DOHH2 (cell line): ENCODE data around the gene RBKS.

Source experiments
- H3F3A ChIP-seq: fragments of 200-600 bp; sonication (generic), shearing (Covaris generic); 2 replicates; pipeline ENCODE4 v1.6.0; 2016; ENCODE audit warnings: antibody characterized with exemption, mild to moderate bottlenecking; ENCODE audit not compliant: control insufficient read depth, insufficient read depth
- H3K27ac ChIP-seq: fragments of 200-600 bp; sonication (generic); 2 replicates; pipeline ENCODE4 v1.5.1; 2014; ENCODE audit warnings: low read depth, mild to moderate bottlenecking, low read length, moderate library complexity
- H3K27me3 ChIP-seq: fragments of 200-600 bp; sonication (generic); 2 replicates; pipeline ENCODE4 v1.6.1; 2014; ENCODE audit warnings: mild to moderate bottlenecking, low read length, mixed read lengths; ENCODE audit not compliant: control insufficient read depth
- H3K36me3 ChIP-seq: fragments of 200-600 bp; sonication (generic); 2 replicates; pipeline ENCODE4 v1.6.1; 2014; ENCODE audit warnings: mild to moderate bottlenecking, low read length, moderate library complexity, mixed read lengths; ENCODE audit not compliant: control insufficient read depth
- H3K4me1 ChIP-seq: fragments of 200-600 bp; sonication (generic); 2 replicates; pipeline ENCODE4 v1.6.1; 2014; ENCODE audit warnings: mild to moderate bottlenecking, low read length, mixed read lengths; ENCODE audit not compliant: control insufficient read depth
- H3K4me2 ChIP-seq: fragments of 200-600 bp; sonication (generic); 2 replicates; pipeline ENCODE4 v1.6.0; 2014; ENCODE audit warnings: mild to moderate bottlenecking, low read length, moderate library complexity
- H3K4me3 ChIP-seq: fragments of 200-600 bp; sonication (generic); 2 replicates; pipeline ENCODE4 v1.5.1; 2014; ENCODE audit warnings: mild to moderate bottlenecking, low read length, mixed read lengths
- H3K79me2 ChIP-seq: fragments of 200-600 bp; sonication (generic); 2 replicates; pipeline ENCODE4 v1.6.1; 2014; ENCODE audit warnings: mild to moderate bottlenecking, low read length, mixed read lengths; ENCODE audit not compliant: control insufficient read depth
- H3K9me2 ChIP-seq: fragments of 200-600 bp; sonication (generic); replicated peaks from 2 replicates; pipeline ENCODE4 v1.6.1; 2014; ENCODE audit warnings: mild to moderate bottlenecking, low read length, mixed read lengths; ENCODE audit not compliant: control insufficient read depth
- H3K9me3 ChIP-seq: fragments of 200-600 bp; sonication (generic); 2 replicates; pipeline ENCODE4 v1.6.1; 2014; ENCODE audit warnings: antibody characterized with exemption, low read length, mixed read lengths; ENCODE audit not compliant: control insufficient read depth, insufficient read depth
- H4K20me1 ChIP-seq: fragments of 200-600 bp; sonication (generic); 2 replicates; pipeline ENCODE4 v1.6.0; 2014; ENCODE audit warnings: low read depth, mild to moderate bottlenecking, antibody characterized with exemption, low read length, moderate library complexity; ENCODE audit not compliant: control insufficient read depth, insufficient read depth
- EZH2phosphoT487 ChIP-seq: fragments of 200-600 bp; sonication (generic); IDR thresholded peaks from 2 replicates; pipeline ENCODE4 v1.6.1; 2017; ENCODE audit warnings: borderline replicate concordance, mild to moderate bottlenecking, antibody characterized with exemption, low read length, moderate library complexity, mixed read lengths
- TF ChIP-seq, protein P1 (sequence below): fragments of 200-600 bp; sonication (generic); IDR thresholded peaks from one replicate; pipeline ENCODE4 v1.5.1; 2014; ENCODE audit warnings: antibody characterized with exemption, mild to moderate bottlenecking, low read depth, low read length; ENCODE audit not compliant: poor library complexity, severe bottlenecking

RBKS gene

DNA sequence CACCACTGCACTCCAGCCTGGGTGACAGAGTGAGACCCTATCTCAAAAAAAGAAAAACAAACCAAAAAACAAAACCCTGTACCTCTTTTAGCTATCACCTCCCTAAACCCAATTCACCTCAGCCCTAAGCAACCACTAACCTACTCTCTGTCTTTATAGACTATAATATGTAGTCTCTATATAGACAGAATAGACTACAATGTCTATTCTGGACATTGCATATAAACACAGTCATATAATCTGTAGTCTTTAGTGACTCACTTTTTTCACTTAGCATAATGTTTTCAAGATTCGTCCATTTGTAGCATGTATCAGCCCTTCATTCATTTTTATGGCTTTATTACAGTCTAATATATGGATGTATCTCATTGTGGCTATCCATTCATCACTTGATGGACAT lies 155.9 kb downstream of the RBKS start:
- Histone ChIP-seq H3K4me1 (peaks cover 14% of the 10 kb centered on the region), H4K20me1 (no peaks in the 10 kb centered on the region), H3F3A (no peaks in the 10 kb centered on the region), H3K79me2 (no peaks in the 10 kb centered on the region), H3K36me3 (no peaks in the 10 kb centered on the region), H3K9me3 (no peaks in the 10 kb centered on the region), H3K4me2 (no peak overlapping the region), H3K27ac (no peak overlapping the region), H3K9me2 (no peaks in the 10 kb centered on the region), H3K27me3 (peaks cover 11% of the 10 kb centered on the region), H3K4me3 (no peak overlapping the region)
- TF ChIP-seq, protein P1, sequence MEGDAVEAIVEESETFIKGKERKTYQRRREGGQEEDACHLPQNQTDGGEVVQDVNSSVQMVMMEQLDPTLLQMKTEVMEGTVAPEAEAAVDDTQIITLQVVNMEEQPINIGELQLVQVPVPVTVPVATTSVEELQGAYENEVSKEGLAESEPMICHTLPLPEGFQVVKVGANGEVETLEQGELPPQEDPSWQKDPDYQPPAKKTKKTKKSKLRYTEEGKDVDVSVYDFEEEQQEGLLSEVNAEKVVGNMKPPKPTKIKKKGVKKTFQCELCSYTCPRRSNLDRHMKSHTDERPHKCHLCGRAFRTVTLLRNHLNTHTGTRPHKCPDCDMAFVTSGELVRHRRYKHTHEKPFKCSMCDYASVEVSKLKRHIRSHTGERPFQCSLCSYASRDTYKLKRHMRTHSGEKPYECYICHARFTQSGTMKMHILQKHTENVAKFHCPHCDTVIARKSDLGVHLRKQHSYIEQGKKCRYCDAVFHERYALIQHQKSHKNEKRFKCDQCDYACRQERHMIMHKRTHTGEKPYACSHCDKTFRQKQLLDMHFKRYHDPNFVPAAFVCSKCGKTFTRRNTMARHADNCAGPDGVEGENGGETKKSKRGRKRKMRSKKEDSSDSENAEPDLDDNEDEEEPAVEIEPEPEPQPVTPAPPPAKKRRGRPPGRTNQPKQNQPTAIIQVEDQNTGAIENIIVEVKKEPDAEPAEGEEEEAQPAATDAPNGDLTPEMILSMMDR, result no peak
- no peak for TF ChIP-seq EZH2phosphoT487
